Liver (tissue), 9 donors: Measurements from ENCODE around the gene MOGAT2. TPM values are rescaled to one million over a fixed set of nuclear protein-coding genes. Genes with fewer than 3 reads are reported as not detected.

Experiments
- DNase-seq: peaks from one replicate; pipeline ENCODE4 v3.0.0-alpha.2; 2017; ENCODE audit warnings: low spot score
- H3K27ac ChIP-seq, 2 donors: one replicate each; pipeline ENCODE4 v1.7.0; 2013; ENCODE audit warnings: inconsistent platforms in 2 of 2, low read length in 2 of 2, control low read depth in 1 of 2, low read depth in 1 of 2, mild to moderate bottlenecking in 1 of 2
- H3K27me3 ChIP-seq, 4 donors: one replicate each; pipeline versions ENCODE4 v1.6.1 to v1.7.0; 2013; ENCODE audit warnings: low read length in 3 of 4, inconsistent platforms in 1 of 4, mild to moderate bottlenecking in 1 of 4, moderate library complexity in 1 of 4; ENCODE audit not compliant: control insufficient read depth in 4 of 4, insufficient read depth in 4 of 4
- H3K36me3 ChIP-seq, 4 donors: one replicate each; pipeline versions ENCODE4 v1.6.1 to v1.7.0; 2013; ENCODE audit warnings: low read length in 3 of 4, mild to moderate bottlenecking in 3 of 4, low read depth in 1 of 4, moderate library complexity in 1 of 4; ENCODE audit not compliant: control insufficient read depth in 4 of 4, insufficient read depth in 3 of 4
- H3K4me1 ChIP-seq, 4 donors: one replicate each; pipeline versions ENCODE4 v1.6.1 to v1.7.0; 2013; ENCODE audit warnings: low read length in 3 of 4, mild to moderate bottlenecking in 3 of 4, moderate library complexity in 1 of 4; ENCODE audit not compliant: control insufficient read depth in 4 of 4, insufficient read depth in 4 of 4
- H3K4me3 ChIP-seq, 3 donors: one replicate each; pipeline versions ENCODE4 v1.6.1 to v1.7.0; 2013; ENCODE audit warnings: low read length in 3 of 3, control low read depth in 1 of 3, low read depth in 1 of 3, mild to moderate bottlenecking in 1 of 3
- H3K9ac ChIP-seq, 2 donors: one replicate each; pipeline ENCODE4 v1.7.0; 2013; ENCODE audit warnings: low read length in 2 of 2, mild to moderate bottlenecking in 2 of 2, moderate library complexity in 2 of 2, control low read depth in 1 of 2, low read depth in 1 of 2
- H3K9me3 ChIP-seq, 4 donors: one replicate each; pipeline versions ENCODE4 v1.6.1 to v1.7.0; 2013; ENCODE audit warnings: low read length in 3 of 4; ENCODE audit not compliant: control insufficient read depth in 4 of 4
- ATF3 ChIP-seq: IDR thresholded peaks from 2 replicates; pipeline ENCODE4 v1.6.1; 2016; ENCODE audit warnings: antibody characterized with exemption
- CTCF ChIP-seq: fragments of 150-350 bp; IDR thresholded peaks from 2 replicates; pipeline ENCODE4 v1.5.1; 2017; ENCODE audit warnings: improper control_type of control experiment, low read depth, low read length; ENCODE audit not compliant: missing input control
- EGR1 ChIP-seq, 2 donors: IDR thresholded peaks; 2 replicates each; pipeline ENCODE4 v1.6.1; 2016 to 2018; ENCODE audit warnings: antibody characterized with exemption in 2 of 2, low read depth in 2 of 2
- FOXA1 ChIP-seq: IDR thresholded peaks from 2 replicates; pipeline ENCODE4 v1.6.1; 2016; ENCODE audit warnings: antibody characterized with exemption
- FOXA2 ChIP-seq: IDR thresholded peaks from 2 replicates; pipeline ENCODE4 v1.6.1; 2016; ENCODE audit warnings: antibody characterized with exemption
- GABPA ChIP-seq, 2 donors: IDR thresholded peaks in 1 of 2; conservative IDR thresholded peaks in 1 of 2; 2 replicates each; pipeline ENCODE4 v1.6.1; 2016; ENCODE audit warnings: antibody characterized with exemption in 2 of 2, mild to moderate bottlenecking in 1 of 2, moderate library complexity in 1 of 2
- HNF4A ChIP-seq, 2 donors: conservative IDR thresholded peaks; 2 replicates each; pipeline ENCODE4 v1.6.1; 2016; ENCODE audit warnings: antibody characterized with exemption in 2 of 2, mild to moderate bottlenecking in 2 of 2
- HNF4G ChIP-seq: IDR thresholded peaks from 2 replicates; pipeline ENCODE4 v1.6.1; 2016; ENCODE audit warnings: antibody characterized with exemption
- JUND ChIP-seq, 2 donors: IDR thresholded peaks; 2 replicates each; pipeline ENCODE4 v1.6.1; 2016; ENCODE audit warnings: antibody characterized with exemption in 2 of 2
- MAX ChIP-seq: IDR thresholded peaks from 2 replicates; pipeline ENCODE4 v1.6.1; 2016; ENCODE audit warnings: antibody characterized with exemption
- NR2F2 ChIP-seq: IDR thresholded peaks from 2 replicates; pipeline ENCODE4 v1.6.1; 2016; ENCODE audit warnings: antibody characterized with exemption
- RAD21 ChIP-seq, 2 donors: IDR thresholded peaks; 2 replicates each; pipeline ENCODE4 v1.6.1; 2016; ENCODE audit warnings: antibody characterized with exemption in 2 of 2, mild to moderate bottlenecking in 2 of 2
- REST ChIP-seq: IDR thresholded peaks from 2 replicates; pipeline ENCODE4 v1.6.1; 2016; ENCODE audit warnings: antibody characterized with exemption, mild to moderate bottlenecking
- RXRA ChIP-seq, 2 donors: IDR thresholded peaks; 2 replicates each; pipeline ENCODE4 v1.6.1; 2017 to 2018; ENCODE audit warnings: antibody characterized with exemption in 2 of 2, mild to moderate bottlenecking in 1 of 2
- SP1 ChIP-seq: IDR thresholded peaks from 2 replicates; pipeline ENCODE4 v1.6.1; 2018; ENCODE audit warnings: antibody characterized with exemption, mild to moderate bottlenecking
- TAF1 ChIP-seq: conservative IDR thresholded peaks from 2 replicates; pipeline ENCODE4 v1.6.1; 2016; ENCODE audit warnings: antibody characterized with exemption, mild to moderate bottlenecking
- YY1 ChIP-seq: IDR thresholded peaks from 2 replicates; pipeline ENCODE4 v1.6.1; 2016; ENCODE audit warnings: antibody characterized with exemption, mild to moderate bottlenecking
- ZBTB33 ChIP-seq: IDR thresholded peaks from 2 replicates; pipeline ENCODE4 v1.6.1; 2016; ENCODE audit warnings: antibody characterized with exemption
- whole genome bisulfite sequencing: extraction: QIAGEN DNeasy Blood & Tissue Kit; methylation state at CpG from one replicate; pipeline ENCODE4 v1.1.7; 2013; 5-methylcytosine and 5-hydroxymethylcytosine counted together
- polyA plus RNA-seq, 2 donors: library from polyadenylated mRNA; stranded (reverse) in 1 of 2; unstranded in 1 of 2; fragments of 200-250 nt in 1 of 2; fragments of >200 nt in 1 of 2; fragmentation: Nextera tagmentation in 1 of 2; extraction: Ambion mirVana in 1 of 2; gene quantifications; one replicate each; pipeline versions ENCODE4 v1.2.1 to v1.2.3, GENCODE V29; 2013 to 2015
- total RNA-seq, 2 donors: library from RNA; depleted of rRNA; stranded (reverse); fragments of >200 nt; gene quantifications; one replicate each; pipeline ENCODE4 v1.2.3, GENCODE V29; 2014
- donor health status: healthy.
- donor health status: healthy.
- donor health status: healthy.
- donor health status: healthy.
- donor health status: healthy.

The MOGAT2 gene
- total and polyA plus RNA-seq, 4 donors = 1.0 to 92.4 (median 37.6) TPM

GRCh38 chr11:75728992-75729391 lies 11.4 kb downstream of the MOGAT2 start:
- Histone ChIP-seq H3K9me3 (no peaks in the 10 kb centered on the region), H3K4me1 (peaks cover 5 to 42% (median 36%) of the 10 kb centered on the region in 4 donors), H3K36me3 (peaks cover 0 to 29% (median 17%) of the 10 kb centered on the region in 4 donors), H3K9ac (no peak overlapping the region), H3K4me3 (no peak overlapping the region), H3K27me3 (no peaks in the 10 kb centered on the region), H3K27ac (no peak overlapping the region)
- no peak for DNase-seq
- TF ChIP-seq SP1 = no peak
- no peak for TF ChIP-seq NR2F2
- TF ChIP-seq HNF4A (conservative IDR thresholded peaks at IDR 0.05) = no peak
- no peak for TF ChIP-seq ZBTB33
- no peak for TF ChIP-seq GABPA (IDR thresholded peaks at IDR 0.05 in 1 of 2, conservative IDR thresholded peaks at IDR 0.05 in 1 of 2)
- TF ChIP-seq CTCF = no peak
- no peak for TF ChIP-seq REST
- no peak for TF ChIP-seq JUND (IDR thresholded peaks at IDR 0.05)
- no peak for TF ChIP-seq FOXA1
- TF ChIP-seq YY1 = no peak
- WGBS = 97% methylated on average over 2 of the region's 2 CpGs

GRCh38 chr11:75731095-75731494 lies 13.5 kb downstream of the MOGAT2 start:
- H3K27me3 ChIP-seq = no peaks in the 10 kb centered on the region
- H3K9me3 ChIP-seq = no peaks in the 10 kb centered on the region
- H3K27ac ChIP-seq = no peak overlapping the region
- peaks cover 0 to 29% (median 17%) of the 10 kb centered on the region in 4 donors for H3K36me3 ChIP-seq
- 96% methylated on average over 5 of the region's 5 CpGs for WGBS
- H3K4me1 ChIP-seq = peaks cover 12 to 37% (median 31%) of the 10 kb centered on the region in 4 donors
- no peak overlapping the region for H3K4me3 ChIP-seq
- no peak for DNase-seq
- H3K9ac ChIP-seq = no peak overlapping the region
- no peak for TF ChIP-seq HNF4A (conservative IDR thresholded peaks at IDR 0.05)
- no peak for TF ChIP-seq ATF3
- TF ChIP-seq SP1 = no peak
- no peak for TF ChIP-seq EGR1 (IDR thresholded peaks at IDR 0.05; ENCODE audit: low read depth in 2 of 2)
- TF ChIP-seq TAF1 = no peak
- no peak for TF ChIP-seq YY1
- no peak for TF ChIP-seq FOXA1
- no peak for TF ChIP-seq RAD21 (IDR thresholded peaks at IDR 0.05)
- no peak for TF ChIP-seq HNF4G
- TF ChIP-seq NR2F2 = no peak
- TF ChIP-seq REST = no peak
- TF ChIP-seq FOXA2 = no peak
- no peak for TF ChIP-seq RXRA (IDR thresholded peaks at IDR 0.05)
- no peak for TF ChIP-seq MAX
